NCI-H2107 treated with DMSO at 0.1 percent for 48 hours (cell line): ENCODE data around the gene ZFPM1.

ENCODE experiments used
- DNase-seq: peaks from one replicate; lab custom pipeline; 2025; ENCODE audit not compliant: unreplicated experiment; lab: John Stamatoyannopoulos, UW

Gene ZFPM1

DNA sequence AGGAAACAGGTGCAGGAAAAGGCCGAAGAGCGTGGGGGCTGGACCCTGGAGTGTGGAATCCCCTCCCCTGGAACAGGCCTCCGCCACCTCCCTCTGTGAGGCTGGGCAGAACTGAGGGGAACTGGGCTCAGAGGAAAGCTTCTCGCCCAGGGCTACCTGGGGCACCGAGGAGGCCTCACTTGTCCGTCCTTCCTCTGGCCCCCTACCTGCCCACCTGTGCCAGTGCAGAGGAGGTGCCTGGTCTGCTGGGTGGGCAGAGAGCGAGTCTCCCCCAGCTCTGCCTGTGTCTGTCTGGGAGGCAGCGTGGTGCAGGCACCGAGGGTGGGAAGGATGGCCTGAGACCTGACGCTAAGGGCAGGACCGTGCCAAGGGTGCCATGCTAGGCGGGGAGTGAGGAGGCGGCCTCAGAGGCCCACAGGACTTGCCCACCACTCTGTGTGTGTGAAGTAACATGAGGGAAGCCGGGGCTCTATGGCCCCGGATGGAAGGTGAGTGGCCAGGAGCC, 42.2 kb downstream of the ZFPM1 start:
- no peak for DNase-seq

DNA sequence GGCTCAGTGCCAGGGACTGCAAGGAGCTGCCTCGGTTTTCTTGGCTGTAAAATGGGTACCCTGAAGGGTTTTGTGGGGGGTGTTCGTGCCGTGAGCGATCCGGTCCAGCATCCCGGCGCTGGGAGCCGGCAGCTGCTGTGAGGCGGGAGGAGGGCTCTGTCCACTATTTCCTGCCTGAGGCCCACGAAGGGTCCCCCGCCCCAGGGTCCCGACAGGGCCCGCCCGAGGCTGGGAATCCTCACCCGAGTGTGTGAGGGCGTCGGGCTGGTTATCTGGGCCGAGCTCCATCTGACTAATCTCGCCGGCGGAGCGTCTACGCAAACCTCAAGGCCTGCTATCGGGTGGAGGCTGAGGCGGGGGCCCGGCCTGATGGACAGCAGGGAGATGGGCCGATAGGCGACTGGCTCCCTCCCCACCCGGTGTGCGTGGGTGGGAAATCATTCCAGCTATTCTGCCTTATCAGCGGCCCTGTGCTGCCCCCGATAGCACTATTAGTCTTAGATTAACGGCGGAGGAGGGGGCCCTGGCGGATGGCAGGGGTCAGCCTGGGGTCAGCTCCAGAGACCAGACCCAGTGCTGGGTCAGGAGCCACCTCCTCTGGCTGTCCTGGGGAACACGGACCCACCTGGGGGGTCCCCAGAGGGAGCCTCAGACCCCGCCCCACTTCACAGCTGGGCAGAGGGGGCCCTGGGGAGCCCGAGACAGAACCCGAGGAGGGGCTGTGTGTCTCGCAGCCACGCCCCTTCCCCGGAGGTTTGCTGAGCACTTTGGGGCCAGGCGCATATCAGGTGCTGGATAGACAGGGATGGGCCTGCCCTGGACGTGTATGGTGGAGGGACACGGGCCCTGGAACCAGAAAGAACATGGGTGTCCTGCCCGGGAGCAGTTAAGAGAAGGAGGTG, 44.7 kb downstream of the ZFPM1 start:
- DNase-seq = no peak

- DNase-seq = no peak
Measured at GRCh38 chr16:88498576-88499208, 45.6 kb downstream of the ZFPM1 start.

- no peak for DNase-seq
Measured at GRCh38 chr16:88499292-88499691, 46.2 kb downstream of the ZFPM1 start.

GRCh38 chr16:88499836-88500251, 46.8 kb downstream of the ZFPM1 start:
- no peak for DNase-seq

DNA sequence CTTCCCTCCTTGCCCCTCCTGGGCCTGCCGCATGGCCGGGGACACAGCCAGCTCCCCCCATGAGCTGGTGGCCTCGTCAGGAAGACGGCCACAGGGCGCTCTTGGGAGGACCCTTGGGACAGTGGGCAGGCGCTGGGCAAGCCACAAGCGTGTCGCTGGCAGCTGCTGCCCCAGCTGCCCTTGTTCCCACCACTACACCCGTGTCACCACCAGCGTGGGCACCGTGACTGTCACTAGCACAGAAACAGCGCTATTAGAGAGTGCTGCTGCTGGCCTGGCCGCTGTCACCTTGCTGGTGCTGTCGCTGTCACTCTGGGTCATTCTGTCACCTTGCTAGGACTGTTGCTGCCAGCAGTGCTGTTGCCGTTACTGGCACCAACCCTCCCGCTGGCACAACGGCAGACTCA, 47.2 kb downstream of the ZFPM1 start:
- no peak for DNase-seq

DNA sequence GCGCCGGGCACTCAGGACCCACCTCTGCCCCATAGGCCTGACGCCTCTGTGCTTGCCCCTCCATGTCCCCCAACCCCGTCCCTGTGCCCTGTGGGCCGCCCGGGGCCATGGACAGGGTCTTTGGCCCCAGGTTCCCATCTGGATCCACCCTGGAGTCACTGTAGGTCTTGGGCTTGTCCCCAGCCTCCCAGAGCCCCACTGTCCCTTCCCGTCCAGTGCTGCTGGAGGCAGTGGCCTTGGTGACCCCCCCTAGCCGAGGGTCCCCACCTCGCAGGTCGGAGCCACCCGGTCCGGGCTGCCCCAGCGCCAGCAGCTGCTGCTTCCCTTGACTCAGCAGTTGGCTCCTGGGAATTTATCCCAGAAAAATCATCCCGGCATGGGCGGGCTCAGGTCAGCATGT, 49.3 kb downstream of the ZFPM1 start:
- no peak for DNase-seq

DNA sequence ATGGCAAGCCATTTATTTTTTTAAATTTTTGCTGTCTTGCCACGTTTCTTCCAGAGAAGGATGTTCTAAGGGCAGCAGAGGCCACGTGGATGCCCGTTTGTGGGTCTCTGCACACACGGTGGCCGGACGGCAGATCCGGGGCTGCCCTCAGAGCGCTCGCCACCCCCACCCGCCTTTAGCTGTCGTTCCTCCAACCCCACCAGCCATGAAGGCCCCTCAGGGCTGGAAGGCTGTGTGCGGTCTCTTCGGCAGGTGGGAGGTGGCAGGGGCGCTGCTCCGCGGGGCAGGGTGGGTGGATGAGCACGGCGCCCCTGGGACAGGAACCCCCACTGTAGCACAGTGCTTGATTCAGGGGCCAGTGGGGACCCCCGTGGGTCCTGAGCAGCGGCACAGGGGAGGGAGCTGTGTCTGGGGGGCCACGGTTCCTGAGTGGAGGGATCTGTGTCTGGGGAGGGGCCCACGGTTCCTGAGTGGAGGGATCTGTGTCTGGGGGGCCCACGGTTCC, 49.7 kb downstream of the ZFPM1 start:
- no peak for DNase-seq

DNA sequence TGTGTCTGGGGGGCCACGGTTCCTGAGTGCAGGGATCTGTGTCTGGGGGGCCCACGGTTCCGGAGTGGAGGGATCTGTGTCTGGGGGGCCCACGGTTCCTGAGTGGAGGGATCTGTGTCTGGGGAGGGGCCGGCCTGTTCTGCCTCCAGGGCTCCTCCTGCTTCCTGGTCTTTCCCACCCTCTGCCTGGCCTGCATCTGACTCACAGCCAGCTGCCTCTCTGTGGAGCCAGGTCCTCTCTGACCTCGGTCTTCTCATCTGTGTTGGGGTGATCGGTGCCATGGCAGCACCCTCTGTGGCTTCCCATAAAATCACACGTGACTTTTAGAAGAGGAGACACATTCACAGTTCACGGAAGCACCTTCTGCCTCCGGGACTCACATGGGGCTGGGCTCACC, 50.3 kb downstream of the ZFPM1 start:
- DNase-seq = no peak

GRCh38 chr16:88503771-88504488, 50.9 kb downstream of the ZFPM1 start:
- DNase-seq = no peak

DNA sequence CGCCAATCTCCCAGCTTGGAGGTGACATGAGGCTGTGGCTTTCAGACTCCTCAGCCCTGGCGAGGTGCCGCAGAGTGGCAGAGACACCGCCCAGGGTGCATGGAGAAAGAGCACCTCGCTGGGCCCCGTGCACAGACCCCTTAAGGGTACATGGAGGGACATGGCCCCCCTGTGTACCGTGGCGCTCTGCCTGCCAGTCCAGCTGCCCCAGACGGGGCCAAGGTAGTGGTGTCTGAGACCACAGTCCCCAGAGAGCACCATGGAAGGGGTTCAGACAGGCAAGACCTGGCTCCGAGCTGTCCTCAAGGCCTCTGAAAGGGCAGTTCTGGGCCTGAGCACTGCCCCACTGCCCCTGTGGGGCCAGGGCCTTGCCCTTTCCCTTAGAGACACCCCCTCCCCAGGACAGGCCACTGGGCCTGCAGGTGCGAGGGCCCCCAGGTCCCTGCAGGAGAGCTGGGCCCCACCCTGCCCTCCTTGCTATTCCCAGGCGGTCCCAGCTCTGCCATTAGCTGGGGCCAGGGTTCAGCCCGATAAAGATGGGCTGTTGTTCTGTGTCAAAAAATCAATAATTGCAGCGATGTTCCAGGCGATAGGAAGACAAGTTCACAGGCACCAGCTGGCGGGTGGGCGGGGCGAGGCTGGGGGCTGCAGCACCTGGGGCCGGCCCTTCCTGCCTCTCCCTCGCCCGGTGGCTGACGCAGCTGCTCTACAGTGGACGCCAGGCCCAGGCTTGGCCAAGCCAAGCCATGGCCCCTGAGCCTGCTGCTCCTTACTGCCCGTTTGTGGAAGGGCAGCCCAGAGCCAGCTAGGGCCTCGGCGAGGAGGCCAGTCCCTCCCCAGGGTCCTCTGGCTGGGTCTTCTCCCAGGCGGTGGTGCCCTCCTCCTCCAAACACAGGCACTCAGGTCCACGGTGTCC, 51.7 kb downstream of the ZFPM1 start:
- peak; percentile 54 for DNase-seq

GRCh38 chr16:88505405-88506082, 52.5 kb downstream of the ZFPM1 start:
- DNase-seq = peak; percentile 71

DNA sequence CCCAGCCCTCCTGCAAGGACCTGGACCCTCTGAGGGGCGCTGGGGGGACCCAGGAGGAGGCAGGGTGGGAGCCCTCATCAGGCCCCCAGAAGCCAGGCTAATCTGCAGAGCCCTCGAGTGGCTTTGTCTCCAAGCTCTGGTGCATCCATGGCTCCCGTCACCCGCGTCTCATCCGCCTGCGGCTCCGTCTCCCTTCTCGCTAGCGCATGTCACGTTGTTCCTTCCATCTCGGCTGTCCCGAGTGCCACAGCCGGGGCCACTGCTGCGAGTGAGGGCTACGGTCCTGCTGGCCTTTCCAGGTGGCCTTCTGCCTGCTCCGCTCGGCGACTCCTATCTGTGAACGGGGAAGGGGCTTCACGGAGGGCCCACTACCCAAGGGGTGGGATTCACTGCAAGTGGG, 53.6 kb downstream of the ZFPM1 start:
- DNase-seq = no peak

- DNase-seq = no peak
Measured at GRCh38 chr16:88507231-88507743, 54.2 kb downstream of the ZFPM1 start.

- no peak for DNase-seq
Measured at GRCh38 chr16:88508376-88508867, 55.3 kb downstream of the ZFPM1 start.

DNA sequence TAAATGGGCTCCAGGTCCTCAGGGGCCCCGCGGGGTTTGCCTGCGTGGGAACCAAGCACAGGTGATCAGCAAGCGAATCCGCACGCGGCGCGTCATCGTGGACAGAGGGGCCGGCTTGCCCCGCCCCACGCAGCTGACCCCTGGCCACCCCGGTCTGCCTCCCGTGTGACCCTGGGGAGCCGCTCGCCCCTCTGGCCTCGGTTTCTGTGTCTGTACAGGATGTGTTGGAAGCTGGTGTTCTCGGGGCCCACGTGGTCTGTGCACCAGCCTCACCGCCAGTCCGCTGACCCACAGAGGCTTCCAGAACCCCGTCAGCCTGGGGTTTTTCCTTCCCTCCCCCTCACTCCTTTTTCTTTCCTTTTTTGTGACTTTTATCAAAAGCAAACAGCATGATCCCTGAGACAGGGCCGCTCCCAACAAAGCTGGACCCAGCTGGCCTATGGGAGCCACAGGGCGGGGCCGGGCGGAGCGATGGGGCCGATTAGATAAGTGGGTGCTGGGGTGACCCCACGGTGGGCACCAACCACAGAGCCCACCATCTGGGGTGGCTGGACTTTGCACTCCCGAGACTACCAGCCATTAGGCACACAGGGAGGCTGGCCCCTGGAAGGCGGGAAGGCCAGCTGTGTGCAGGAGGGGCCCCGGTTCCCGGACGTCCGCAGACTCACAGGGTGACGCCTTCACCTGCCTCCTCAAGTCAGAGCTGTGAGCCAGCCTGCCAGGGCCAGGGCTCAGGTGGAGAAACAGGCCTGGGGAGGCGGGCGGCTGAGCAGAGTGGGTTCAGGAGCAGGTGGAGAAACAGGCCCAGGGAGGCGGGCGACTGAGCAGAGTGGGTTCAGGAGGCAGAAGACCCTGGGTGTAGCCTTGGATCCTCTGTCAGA, 56.0 kb downstream of the ZFPM1 start:
- DNase-seq = no peak

GRCh38 chr16:88509749-88510069, 56.6 kb downstream of the ZFPM1 start:
- DNase-seq = no peak
